Measurements from ENCODE around the gene CD70.

DNA sequence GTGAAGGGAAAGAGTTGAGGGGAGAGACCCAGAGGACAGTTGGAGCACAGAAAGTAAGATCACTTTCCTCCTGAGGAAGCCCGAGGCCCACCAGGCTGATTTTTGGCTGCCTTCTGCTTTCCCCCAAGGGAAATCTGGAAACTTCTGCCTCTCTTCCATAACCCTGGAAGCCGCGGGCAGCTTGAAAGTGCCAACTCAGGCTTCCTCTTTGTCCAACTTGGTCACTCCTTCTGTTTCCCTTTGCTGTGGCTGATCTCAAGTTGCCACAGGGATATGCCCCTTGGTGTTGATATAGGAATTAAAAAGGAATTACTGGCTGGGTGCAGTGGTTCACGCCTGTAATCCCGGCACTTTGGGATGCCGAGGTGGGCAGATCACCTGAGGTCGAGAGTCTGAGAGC is 5.7 kb upstream of the CD70 start:
- TF ChIP-seq, protein P1, sequence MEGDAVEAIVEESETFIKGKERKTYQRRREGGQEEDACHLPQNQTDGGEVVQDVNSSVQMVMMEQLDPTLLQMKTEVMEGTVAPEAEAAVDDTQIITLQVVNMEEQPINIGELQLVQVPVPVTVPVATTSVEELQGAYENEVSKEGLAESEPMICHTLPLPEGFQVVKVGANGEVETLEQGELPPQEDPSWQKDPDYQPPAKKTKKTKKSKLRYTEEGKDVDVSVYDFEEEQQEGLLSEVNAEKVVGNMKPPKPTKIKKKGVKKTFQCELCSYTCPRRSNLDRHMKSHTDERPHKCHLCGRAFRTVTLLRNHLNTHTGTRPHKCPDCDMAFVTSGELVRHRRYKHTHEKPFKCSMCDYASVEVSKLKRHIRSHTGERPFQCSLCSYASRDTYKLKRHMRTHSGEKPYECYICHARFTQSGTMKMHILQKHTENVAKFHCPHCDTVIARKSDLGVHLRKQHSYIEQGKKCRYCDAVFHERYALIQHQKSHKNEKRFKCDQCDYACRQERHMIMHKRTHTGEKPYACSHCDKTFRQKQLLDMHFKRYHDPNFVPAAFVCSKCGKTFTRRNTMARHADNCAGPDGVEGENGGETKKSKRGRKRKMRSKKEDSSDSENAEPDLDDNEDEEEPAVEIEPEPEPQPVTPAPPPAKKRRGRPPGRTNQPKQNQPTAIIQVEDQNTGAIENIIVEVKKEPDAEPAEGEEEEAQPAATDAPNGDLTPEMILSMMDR (IDR thresholded peaks at IDR 0.05): no peak
- no peak for TF ChIP-seq ZFX (IDR thresholded peaks at IDR 0.05; ENCODE audit: borderline replicate concordance)

All from 22Rv1 (cell line).